ENCODE measurements around the gene GALNS. TPM values are rescaled to one million over a fixed set of nuclear protein-coding genes. Genes with fewer than 3 reads are reported as not detected.

GALNS gene
- total RNA-seq, 6 experiments from 2014 or later = 16.6 to 20.7 (median 18.2) TPM

GRCh38 chr16:88805887-88806393 is 50.8 kb downstream of the GALNS start:
- H3K4me1 Mint-ChIP-seq (ENCODE audit: low read depth) = peaks cover 19% of the 10 kb centered on the region
- H3K27ac Mint-ChIP-seq = no peak overlapping the region
- DNase-seq = no peak
- no peak overlapping the region for H3K4me3 Mint-ChIP-seq
- TF ChIP-seq CTCF (IDR thresholded peaks at IDR 0.05) = no peak
- H3K27me3 Mint-ChIP-seq (ENCODE audit: insufficient read depth) = peaks cover 4% of the 10 kb centered on the region
- H3K36me3 Mint-ChIP-seq (ENCODE audit: low read depth) = no peaks in the 10 kb centered on the region; the same call in 1 of the 2 replicates
- H3K9me3 Mint-ChIP-seq = no peaks in the 10 kb centered on the region

- DNase-seq = no peak
- no peak overlapping the region for H3K27ac Mint-ChIP-seq
- peaks cover 15% of the 10 kb centered on the region for H3K4me1 Mint-ChIP-seq (ENCODE audit: low read depth)
- peaks cover 4% of the 10 kb centered on the region; the same call in 1 of the 2 replicates for H3K27me3 Mint-ChIP-seq (ENCODE audit: insufficient read depth)
- no peaks in the 10 kb centered on the region; the same call in 1 of the 2 replicates for H3K36me3 Mint-ChIP-seq (ENCODE audit: low read depth)
- H3K4me3 Mint-ChIP-seq = no peak overlapping the region
- no peaks in the 10 kb centered on the region for H3K9me3 Mint-ChIP-seq
- TF ChIP-seq CTCF (IDR thresholded peaks at IDR 0.05) = no peak
Measured at GRCh38 chr16:88805340-88805715, 51.4 kb downstream of the GALNS start.

- DNase-seq = no peak
- H3K27me3 Mint-ChIP-seq (ENCODE audit: insufficient read depth) = peaks cover 4% of the 10 kb centered on the region; the same call in 1 of the 2 replicates
- peaks cover 9% of the 10 kb centered on the region for H3K4me1 Mint-ChIP-seq (ENCODE audit: low read depth)
- no peaks in the 10 kb centered on the region for H3K36me3 Mint-ChIP-seq (ENCODE audit: low read depth)
- no peaks in the 10 kb centered on the region for H3K9me3 Mint-ChIP-seq
- no peak overlapping the region for H3K27ac Mint-ChIP-seq
- no peak for TF ChIP-seq CTCF (IDR thresholded peaks at IDR 0.05)
- peak overlapping the region; percentile 81 for H3K4me3 Mint-ChIP-seq
Measured at GRCh38 chr16:88804552-88805339, 52.0 kb downstream of the GALNS start.

GRCh38 chr16:88804173-88804551 is 52.6 kb downstream of the GALNS start:
- Mint-ChIP-seq H3K27ac (no peak overlapping the region), H3K36me3 (ENCODE audit: low read depth) (no peaks in the 10 kb centered on the region), H3K27me3 (ENCODE audit: insufficient read depth) (peaks cover 1% of the 10 kb centered on the region; the same call in 1 of the 2 replicates), H3K4me3 (peak overlapping the region; percentile 81), H3K9me3 (no peaks in the 10 kb centered on the region), H3K4me1 (ENCODE audit: low read depth) (peaks cover 5% of the 10 kb centered on the region)
- DNase-seq = no peak
- no peak for TF ChIP-seq CTCF (IDR thresholded peaks at IDR 0.05)

GRCh38 chr16:88803264-88803987 is 53.3 kb downstream of the GALNS start, which contains the start of gene CDT1:
TSS of gene CDT1 (plus strand) at chr16:88803789. CDS start at chr16:88803832, 43 bp downstream.
- TF ChIP-seq CTCF (IDR thresholded peaks at IDR 0.05) = no peak
- H3K27me3 Mint-ChIP-seq (ENCODE audit: insufficient read depth) = peaks cover 1% of the 10 kb centered on the region; the same call in 1 of the 2 replicates
- H3K36me3 Mint-ChIP-seq (ENCODE audit: low read depth) = no peaks in the 10 kb centered on the region
- DNase-seq = peak; percentile 55
- peak within 1 kb of the TSS; percentile 87 for H3K4me3 Mint-ChIP-seq
- no peaks in the 10 kb centered on the region for H3K9me3 Mint-ChIP-seq
- peak within 1 kb of the TSS; percentile 83 for H3K27ac Mint-ChIP-seq
- no peaks in the 10 kb centered on the region for H3K4me1 Mint-ChIP-seq (ENCODE audit: low read depth)
